ENCODE results near the gene NBPF1.
"Not testable (repeated sequence)": the region's sequence is repeated elsewhere in the genome, so short reads cannot be mapped to it uniquely, and the experiment has no call there.

NBPF1 gene

DNA sequence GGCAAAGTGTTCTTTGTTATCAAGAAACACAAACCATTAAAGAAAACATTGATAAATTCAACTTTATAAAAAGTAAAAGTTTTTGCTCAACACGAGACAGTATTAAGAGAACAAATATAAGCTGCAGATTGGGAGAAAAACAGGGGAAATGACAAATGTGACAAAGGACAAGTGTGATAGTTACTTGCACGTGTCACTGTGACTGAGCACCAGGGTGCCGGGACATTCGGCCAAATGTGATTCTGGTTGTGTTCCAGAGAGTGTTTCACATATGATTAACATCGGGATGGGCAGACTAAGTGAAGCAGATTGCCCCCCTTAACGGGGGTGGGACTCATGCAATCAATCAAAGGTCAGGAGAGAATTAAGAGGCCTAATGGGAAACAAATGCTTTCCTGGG, 52.9 kb downstream of the NBPF1 start:
- not testable (repeated sequence) for H4K20me1 ChIP-seq (ENCODE audit: insufficient read depth, low read length); H3K9ac ChIP-seq (ENCODE audit: low read length); H2AFZ ChIP-seq (ENCODE audit: low read length); H3K27ac ChIP-seq (ENCODE audit: low read depth, low read length, poor library complexity, severe bottlenecking); H3K9me2 ChIP-seq (ENCODE audit: low read depth, low read length); H3K79me2 ChIP-seq (ENCODE audit: insufficient read depth, low read length); H3K27me3 ChIP-seq (ENCODE audit: insufficient read depth, low read length); H3K9me3 ChIP-seq (ENCODE audit: low read length); H3K4me3 ChIP-seq (ENCODE audit: low read depth, low read length, poor library complexity, severe bottlenecking); H3K36me3 ChIP-seq (ENCODE audit: insufficient read depth, low read length); H3K4me1 ChIP-seq (ENCODE audit: insufficient read depth, low read length, severe bottlenecking); H3K4me2 ChIP-seq (ENCODE audit: low read length); H3F3A ChIP-seq (ENCODE audit: insufficient read depth, low read length)

DNA sequence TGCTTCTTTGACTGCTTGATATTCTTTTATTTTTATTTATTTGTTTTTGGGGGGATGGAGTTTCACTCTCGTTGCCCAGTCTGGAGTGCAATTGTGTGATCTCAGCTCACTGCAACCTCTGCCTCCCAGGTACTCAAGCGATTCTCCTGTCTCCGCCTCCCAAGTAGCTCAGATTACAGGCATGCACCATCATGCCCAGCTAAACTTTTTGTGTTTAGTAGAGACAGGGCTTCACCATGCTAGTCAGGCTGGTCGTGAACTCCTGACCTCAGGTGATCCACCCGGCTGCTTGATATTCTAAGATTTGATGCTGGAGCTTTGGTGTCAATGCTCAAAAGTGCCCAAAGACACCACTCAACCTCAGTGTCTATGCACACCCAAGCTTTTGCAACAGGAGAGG, 53.7 kb downstream of the NBPF1 start:
- H4K20me1 ChIP-seq (ENCODE audit: insufficient read depth, low read length); H3K27ac ChIP-seq (ENCODE audit: low read depth, low read length, poor library complexity, severe bottlenecking); H3K79me2 ChIP-seq (ENCODE audit: insufficient read depth, low read length); H3F3A ChIP-seq (ENCODE audit: insufficient read depth, low read length); H3K9me2 ChIP-seq (ENCODE audit: low read depth, low read length); H3K27me3 ChIP-seq (ENCODE audit: insufficient read depth, low read length); H3K4me2 ChIP-seq (ENCODE audit: low read length); H3K9ac ChIP-seq (ENCODE audit: low read length); H3K9me3 ChIP-seq (ENCODE audit: low read length); H3K36me3 ChIP-seq (ENCODE audit: insufficient read depth, low read length); H3K4me3 ChIP-seq (ENCODE audit: low read depth, low read length, poor library complexity, severe bottlenecking); H2AFZ ChIP-seq (ENCODE audit: low read length); H3K4me1 ChIP-seq (ENCODE audit: insufficient read depth, low read length, severe bottlenecking): not testable (repeated sequence)

GRCh38 chr1:16557034-16557433, 56.3 kb downstream of the NBPF1 start:
- not testable (repeated sequence) for H3K9ac ChIP-seq (ENCODE audit: low read length); H4K20me1 ChIP-seq (ENCODE audit: insufficient read depth, low read length); H3K4me2 ChIP-seq (ENCODE audit: low read length); H3K4me1 ChIP-seq (ENCODE audit: insufficient read depth, low read length, severe bottlenecking); H3K79me2 ChIP-seq (ENCODE audit: insufficient read depth, low read length); H3K27ac ChIP-seq (ENCODE audit: low read depth, low read length, poor library complexity, severe bottlenecking); H3F3A ChIP-seq (ENCODE audit: insufficient read depth, low read length); H3K9me3 ChIP-seq (ENCODE audit: low read length); H3K36me3 ChIP-seq (ENCODE audit: insufficient read depth, low read length); H3K9me2 ChIP-seq (ENCODE audit: low read depth, low read length); H2AFZ ChIP-seq (ENCODE audit: low read length); H3K27me3 ChIP-seq (ENCODE audit: insufficient read depth, low read length); H3K4me3 ChIP-seq (ENCODE audit: low read depth, low read length, poor library complexity, severe bottlenecking)

- not testable (repeated sequence) for H2AFZ ChIP-seq (ENCODE audit: low read length); H3K9ac ChIP-seq (ENCODE audit: low read length); H4K20me1 ChIP-seq (ENCODE audit: insufficient read depth, low read length); H3F3A ChIP-seq (ENCODE audit: insufficient read depth, low read length); H3K27ac ChIP-seq (ENCODE audit: low read depth, low read length, poor library complexity, severe bottlenecking); H3K9me2 ChIP-seq (ENCODE audit: low read depth, low read length); H3K36me3 ChIP-seq (ENCODE audit: insufficient read depth, low read length); H3K27me3 ChIP-seq (ENCODE audit: insufficient read depth, low read length); H3K79me2 ChIP-seq (ENCODE audit: insufficient read depth, low read length); H3K4me1 ChIP-seq (ENCODE audit: insufficient read depth, low read length, severe bottlenecking); H3K4me3 ChIP-seq (ENCODE audit: low read depth, low read length, poor library complexity, severe bottlenecking); H3K9me3 ChIP-seq (ENCODE audit: low read length); H3K4me2 ChIP-seq (ENCODE audit: low read length)
These were observed 60.1 kb downstream of the NBPF1 start for GRCh38 chr1:16553244-16553643.

DNA sequence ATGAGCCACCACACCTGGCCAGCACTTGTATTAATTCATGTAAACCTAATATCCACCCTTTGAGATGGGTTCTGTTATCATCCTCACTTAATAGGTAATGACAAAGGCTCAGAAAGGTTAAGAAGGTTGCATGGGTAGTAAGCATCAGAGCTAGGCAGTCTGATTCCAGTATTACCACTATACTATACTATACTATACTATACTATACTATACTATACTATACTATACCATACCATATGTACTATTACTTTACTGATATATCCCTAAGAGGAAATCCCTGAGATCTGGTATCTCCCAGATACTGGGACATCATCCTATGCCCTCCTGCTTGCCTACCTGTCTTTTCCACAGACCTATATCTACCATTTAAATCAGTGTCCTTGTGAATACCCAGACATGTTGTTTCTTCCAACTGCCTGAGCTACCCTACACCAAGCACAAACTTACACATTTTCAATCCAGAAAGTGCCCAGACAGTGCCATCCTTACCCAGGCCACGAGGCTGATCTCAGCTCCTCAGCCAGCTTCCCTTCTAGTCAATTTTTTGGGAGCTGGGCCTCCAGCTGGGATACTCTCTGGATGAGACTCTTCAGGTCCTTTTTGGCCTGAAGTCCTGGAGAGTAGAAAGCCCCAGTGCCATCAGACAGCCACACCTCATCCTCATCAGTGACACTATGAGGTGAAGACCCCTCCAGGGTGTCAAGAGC, 63.0 kb downstream of the NBPF1 start:
- H3K79me2 ChIP-seq (ENCODE audit: insufficient read depth, low read length); H3K36me3 ChIP-seq (ENCODE audit: insufficient read depth, low read length); H3K4me2 ChIP-seq (ENCODE audit: low read length); H3K9me2 ChIP-seq (ENCODE audit: low read depth, low read length); H3K9me3 ChIP-seq (ENCODE audit: low read length); H3K27me3 ChIP-seq (ENCODE audit: insufficient read depth, low read length); H3K4me3 ChIP-seq (ENCODE audit: low read depth, low read length, poor library complexity, severe bottlenecking); H3K9ac ChIP-seq (ENCODE audit: low read length); H3K4me1 ChIP-seq (ENCODE audit: insufficient read depth, low read length, severe bottlenecking); H4K20me1 ChIP-seq (ENCODE audit: insufficient read depth, low read length); H3F3A ChIP-seq (ENCODE audit: insufficient read depth, low read length); H3K27ac ChIP-seq (ENCODE audit: low read depth, low read length, poor library complexity, severe bottlenecking); H2AFZ ChIP-seq (ENCODE audit: low read length): not testable (repeated sequence)

- not testable (repeated sequence) for H3F3A ChIP-seq (ENCODE audit: insufficient read depth, low read length); H3K27ac ChIP-seq (ENCODE audit: low read depth, low read length, poor library complexity, severe bottlenecking); H2AFZ ChIP-seq (ENCODE audit: low read length); H3K36me3 ChIP-seq (ENCODE audit: insufficient read depth, low read length); H4K20me1 ChIP-seq (ENCODE audit: insufficient read depth, low read length); H3K9ac ChIP-seq (ENCODE audit: low read length); H3K9me2 ChIP-seq (ENCODE audit: low read depth, low read length); H3K4me2 ChIP-seq (ENCODE audit: low read length); H3K9me3 ChIP-seq (ENCODE audit: low read length); H3K79me2 ChIP-seq (ENCODE audit: insufficient read depth, low read length); H3K27me3 ChIP-seq (ENCODE audit: insufficient read depth, low read length); H3K4me3 ChIP-seq (ENCODE audit: low read depth, low read length, poor library complexity, severe bottlenecking); H3K4me1 ChIP-seq (ENCODE audit: insufficient read depth, low read length, severe bottlenecking)
These were observed 63.8 kb downstream of the NBPF1 start for GRCh38 chr1:16549545-16549944.

GRCh38 chr1:16547502-16548241, 65.7 kb downstream of the NBPF1 start:
- H3K9me3 ChIP-seq (ENCODE audit: low read length); H3K27me3 ChIP-seq (ENCODE audit: insufficient read depth, low read length); H4K20me1 ChIP-seq (ENCODE audit: insufficient read depth, low read length); H2AFZ ChIP-seq (ENCODE audit: low read length); H3K4me3 ChIP-seq (ENCODE audit: low read depth, low read length, poor library complexity, severe bottlenecking); H3K79me2 ChIP-seq (ENCODE audit: insufficient read depth, low read length); H3F3A ChIP-seq (ENCODE audit: insufficient read depth, low read length); H3K4me2 ChIP-seq (ENCODE audit: low read length); H3K9ac ChIP-seq (ENCODE audit: low read length); H3K4me1 ChIP-seq (ENCODE audit: insufficient read depth, low read length, severe bottlenecking); H3K27ac ChIP-seq (ENCODE audit: low read depth, low read length, poor library complexity, severe bottlenecking); H3K9me2 ChIP-seq (ENCODE audit: low read depth, low read length); H3K36me3 ChIP-seq (ENCODE audit: insufficient read depth, low read length): not testable (repeated sequence)

Data from OCI-LY1 (cell line).